H9 (cell line): Measurements from ENCODE around the gene KLHDC3. TPM values are rescaled to one million over a fixed set of nuclear protein-coding genes. Genes with fewer than 3 reads are reported as not detected.

Experiments used
- DNase-seq: peaks from one replicate; pipeline ENCODE4 v3.0.0-alpha.2; 2017
- H2AFZ ChIP-seq: one replicate; pipeline ENCODE4 v1.6.1; 2013; ENCODE audit warnings: mild to moderate bottlenecking, low read length, control low read depth, moderate library complexity
- H2AK5ac ChIP-seq: 2 replicates; pipeline ENCODE4 v1.6.1; 2013; ENCODE audit warnings: low read length, control low read depth, mixed read lengths; ENCODE audit not compliant: insufficient read length
- H2BK120ac ChIP-seq: one replicate; pipeline ENCODE4 v1.6.1; 2013; ENCODE audit warnings: low read depth, mild to moderate bottlenecking, low read length, control low read depth, inconsistent platforms; ENCODE audit not compliant: poor library complexity, severe bottlenecking
- H2BK12ac ChIP-seq: 2 replicates; pipeline ENCODE4 v1.6.1; 2013; ENCODE audit warnings: low read length, control low read depth, mixed read lengths, low read depth; ENCODE audit not compliant: insufficient read length
- H2BK15ac ChIP-seq: 2 replicates; pipeline ENCODE4 v1.6.1; 2013; ENCODE audit warnings: low read depth, low read length, control low read depth
- H2BK20ac ChIP-seq: one replicate; pipeline ENCODE4 v1.6.1; 2013; ENCODE audit warnings: low read depth, mild to moderate bottlenecking, low read length, control low read depth, inconsistent platforms; ENCODE audit not compliant: poor library complexity, severe bottlenecking
- H2BK5ac ChIP-seq: 2 replicates; pipeline ENCODE4 v1.6.1; 2013; ENCODE audit warnings: low read length, control low read depth, mixed read lengths; ENCODE audit not compliant: insufficient read length
- H3K14ac ChIP-seq: 2 replicates; pipeline ENCODE4 v1.6.1; 2013; ENCODE audit warnings: low read length, control low read depth; ENCODE audit not compliant: insufficient read depth
- H3K18ac ChIP-seq: 2 replicates; pipeline ENCODE4 v1.6.1; 2013; ENCODE audit warnings: low read depth, mild to moderate bottlenecking, mixed read lengths, low read length, control low read depth; ENCODE audit not compliant: insufficient read length
- H3K23ac ChIP-seq: 2 replicates; pipeline ENCODE4 v1.6.1; 2013; ENCODE audit warnings: low read length, control low read depth, mixed read lengths, low read depth; ENCODE audit not compliant: insufficient read length
- H3K23me2 ChIP-seq: 2 replicates; pipeline ENCODE4 v1.6.1; 2013; ENCODE audit warnings: low read depth, mild to moderate bottlenecking, mixed read lengths, low read length, control low read depth; ENCODE audit not compliant: insufficient read length, poor library complexity, severe bottlenecking
- H3K27ac ChIP-seq: 2 replicates; pipeline ENCODE4 v1.5.1; 2013; ENCODE audit warnings: low read length, control low read depth, mixed read lengths, low read depth; ENCODE audit not compliant: insufficient read length
- H3K27me3 ChIP-seq: 2 replicates; pipeline ENCODE4 v1.6.1; 2013; ENCODE audit warnings: low read length, control low read depth, inconsistent platforms; ENCODE audit not compliant: insufficient read depth
- H3K4ac ChIP-seq: 2 replicates; pipeline ENCODE4 v1.6.1; 2013; ENCODE audit warnings: low read depth, mild to moderate bottlenecking, control low read depth, inconsistent platforms, low read length, moderate library complexity
- H3K4me1 ChIP-seq: 2 replicates; pipeline ENCODE4 v1.6.1; 2013; ENCODE audit warnings: low read length, control low read depth, inconsistent platforms; ENCODE audit not compliant: insufficient read depth
- H3K4me2 ChIP-seq: 2 replicates; pipeline ENCODE4 v1.6.1; 2013; ENCODE audit warnings: low read length, control low read depth, mixed read lengths; ENCODE audit not compliant: insufficient read length, insufficient read depth
- H3K56ac ChIP-seq: 2 replicates; pipeline ENCODE4 v1.6.1; 2013; ENCODE audit warnings: low read depth, mild to moderate bottlenecking, mixed read lengths, low read length, control low read depth; ENCODE audit not compliant: insufficient read length
- H3K79me1 ChIP-seq: 2 replicates; pipeline ENCODE4 v1.6.1; 2013; ENCODE audit warnings: low read depth, mild to moderate bottlenecking, moderate library complexity, low read length, control low read depth, inconsistent platforms; ENCODE audit not compliant: insufficient read depth, poor library complexity, severe bottlenecking
- H3K79me2 ChIP-seq: 2 replicates; pipeline ENCODE4 v1.6.1; 2013; ENCODE audit warnings: low read length, control low read depth, inconsistent platforms; ENCODE audit not compliant: insufficient read depth
- H3K9ac ChIP-seq: 2 replicates; pipeline ENCODE4 v1.6.1; 2013; ENCODE audit warnings: low read length, control low read depth, mixed read lengths; ENCODE audit not compliant: insufficient read length; ENCODE audit errors: extremely low read depth
- H3K9me3 ChIP-seq: one replicate; pipeline ENCODE4 v1.6.1; 2013; ENCODE audit warnings: low read depth, low read length, inconsistent platforms; ENCODE audit not compliant: control insufficient read depth
- H3T11ph ChIP-seq: one replicate; pipeline ENCODE4 v1.6.1; 2013; ENCODE audit warnings: mild to moderate bottlenecking, low read length, control low read depth, inconsistent platforms
- H4K20me1 ChIP-seq: one replicate; pipeline ENCODE4 v1.6.1; 2013; ENCODE audit not compliant: control insufficient read depth, insufficient read length, insufficient read depth
- H4K5ac ChIP-seq: 2 replicates; pipeline ENCODE4 v1.6.1; 2013; ENCODE audit warnings: low read depth, mild to moderate bottlenecking, mixed read lengths, low read length, control low read depth; ENCODE audit not compliant: insufficient read length
- H4K8ac ChIP-seq: replicated peaks from 2 replicates; pipeline ENCODE4 v1.6.1; 2013; ENCODE audit warnings: low read length, control low read depth, mixed read lengths, low read depth; ENCODE audit not compliant: insufficient read length
- H4K91ac ChIP-seq: 2 replicates; pipeline ENCODE4 v1.6.1; 2013; ENCODE audit warnings: low read depth, mild to moderate bottlenecking, moderate library complexity, mixed read lengths, low read length, control low read depth; ENCODE audit not compliant: insufficient read length
- H3K27ac Mint-ChIP-seq, 3 experiments: 2 replicates in 2 of 3; 3 replicates in 1 of 3; pipeline ENCODE4 v1.8.0; 2020 to 2021; ENCODE audit warnings: mixed read lengths in 3 of 3, mild to moderate bottlenecking in 1 of 3, moderate library complexity in 1 of 3
- H3K27me3 Mint-ChIP-seq: 2 replicates; pipeline ENCODE4 v1.8.0; 2021; ENCODE audit warnings: low read depth, mild to moderate bottlenecking, moderate library complexity, mixed read lengths
- H3K36me3 Mint-ChIP-seq, 3 experiments: 2 replicates in 2 of 3; 3 replicates in 1 of 3; pipeline ENCODE4 v1.8.0; 2020 to 2021; ENCODE audit warnings: low read depth in 3 of 3, mixed read lengths in 3 of 3; ENCODE audit not compliant: insufficient read depth in 1 of 3
- H3K4me1 Mint-ChIP-seq, 2 experiments: 2 replicates each; pipeline ENCODE4 v1.8.0; 2020; ENCODE audit warnings: mixed read lengths in 2 of 2
- H3K4me3 Mint-ChIP-seq, 2 experiments: 2 replicates in 1 of 2; 3 replicates in 1 of 2; pipeline ENCODE4 v1.8.0; 2020 to 2021; ENCODE audit warnings: mild to moderate bottlenecking in 2 of 2, mixed read lengths in 2 of 2, moderate library complexity in 1 of 2
- H3K9me3 Mint-ChIP-seq, 2 experiments: 2 replicates in 1 of 2; 3 replicates in 1 of 2; pipeline ENCODE4 v1.8.0; 2020; ENCODE audit warnings: mild to moderate bottlenecking in 2 of 2, mixed read lengths in 2 of 2, moderate library complexity in 1 of 2
- CTCF ChIP-seq: fragments of 200-600 bp; sonication (generic); conservative IDR thresholded peaks from 3 replicates; pipeline ENCODE4 v1.8.0; 2021; ENCODE audit warnings: antibody characterized with exemption, mild to moderate bottlenecking
- WGBS: extraction: QIAGEN DNeasy Blood & Tissue Kit; methylation state at CpG from one replicate; pipeline ENCODE4 v1.1.7; 2013; ENCODE audit warnings: missing lambda C conversion rate, low lambda C conversion rate, mixed read lengths; ENCODE audit not compliant: insufficient read length; ENCODE audit errors: extremely low coverage; 5-methylcytosine and 5-hydroxymethylcytosine counted together
- total RNA-seq: library from RNA; stranded (reverse); gene quantifications from 2 replicates; pipeline ENCODE4 v1.2.1, GENCODE V29; 2021

The KLHDC3 gene
- total RNA-seq, 1 experiment from 2014 or later = 146 TPM

GRCh38 chr6:42987533-42988451 lies 26.3 kb upstream of the KLHDC3 start:
- Histone ChIP-seq H3T11ph (no peak overlapping the region), H3K23ac (no peak overlapping the region), H3K56ac (no peak overlapping the region), H3K9ac (no peak overlapping the region), H2BK5ac (no peak overlapping the region), H3K4ac (no peak overlapping the region), H4K8ac (no peak overlapping the region), H3K27me3 (no peaks in the 10 kb centered on the region), H4K20me1 (no peaks in the 10 kb centered on the region), H4K91ac (no peak overlapping the region), H3K79me2 (no peaks in the 10 kb centered on the region; the same call in 1 of the 2 replicates), H2AFZ (no peak overlapping the region), H2BK120ac (no peak overlapping the region), H2BK15ac (no peak overlapping the region), H4K5ac (no peak overlapping the region), H3K23me2 (peaks cover 6% of the 10 kb centered on the region), H3K4me1 (no peaks in the 10 kb centered on the region), H2BK20ac (no peak overlapping the region), H3K14ac (no peak overlapping the region), H2AK5ac (no peak overlapping the region), H3K4me2 (no peak overlapping the region), H2BK12ac (no peak overlapping the region), H3K27ac (no peak overlapping the region), H3K79me1 (peaks cover 4% of the 10 kb centered on the region), H3K18ac (no peak overlapping the region), H3K9me3 (no peaks in the 10 kb centered on the region)
- H3K4me1 Mint-ChIP-seq = peaks cover 20 to 28% of the 10 kb centered on the region in 2 experiments
- peaks cover 12 to 42% (median 26%) of the 10 kb centered on the region in 3 experiments for H3K36me3 Mint-ChIP-seq
- no peak for TF ChIP-seq CTCF
- no peaks in the 10 kb centered on the region for H3K9me3 Mint-ChIP-seq
- no peak for DNase-seq
- no peak overlapping the region for H3K4me3 Mint-ChIP-seq
- H3K27me3 Mint-ChIP-seq = no peaks in the 10 kb centered on the region; the same call in 1 of the 2 replicates
- no CpG with 5 or more reads among the region's 5 CpGs for WGBS
- H3K27ac Mint-ChIP-seq = peak overlapping the region in 2 of 3 experiments; percentile 14 to 17; a peak in 2 of 7 replicates
